ENCODE data around the gene TMEM135. TPM values are rescaled to one million over a fixed set of nuclear protein-coding genes. Genes with fewer than 3 reads are reported as not detected.

The TMEM135 gene
- total RNA-seq, 1 experiment from 2014 or later: 65.5 TPM

GRCh38 chr11:87325490-87325872, 287.7 kb downstream of the TMEM135 start:
- Histone ChIP-seq H3K4me1 (ENCODE audit: control insufficient read depth, insufficient read depth, low read length) (no peaks in the 10 kb centered on the region), H3K27ac (ENCODE audit: low read length) (no peak overlapping the region), H3K36me3 (ENCODE audit: control insufficient read depth, insufficient read depth, low read length) (peaks cover 8% of the 10 kb centered on the region), H3K9me3 (ENCODE audit: control insufficient read depth, insufficient read depth, low read depth, low read length) (no peaks in the 10 kb centered on the region), H3K4me3 (ENCODE audit: low read depth in 2 of 2, low read length in 2 of 2) (no peak overlapping the region), H3K27me3 (ENCODE audit: control insufficient read depth, insufficient read depth, low read length) (no peaks in the 10 kb centered on the region)
- in situ Hi-C loops (cut with HindIII; ENCODE audit: low pct_unique_long_range_greater_than_20kb, low sequenced_read_pairs): no loop called here
- BruUV-seq (replicated peaks): no TSS peak
- no peak for ATAC-seq
- TF ChIP-seq REST (IDR thresholded peaks at IDR 0.05; ENCODE audit: insufficient read depth in 1 of 2, low read depth in 2 of 2, low read length in 1 of 2): no peak
- TF ChIP-seq POLR2AphosphoS5 (IDR thresholded peaks at IDR 0.05; ENCODE audit: low read depth, low read length): no peak
- no peak for TF ChIP-seq CTCF (IDR thresholded peaks at IDR 0.05)
- no peak for TF ChIP-seq SIN3A (IDR thresholded peaks at IDR 0.05; ENCODE audit: borderline replicate concordance, insufficient read depth, low read depth, low read length)
- TF ChIP-seq TCF7L2 (IDR thresholded peaks at IDR 0.05; ENCODE audit: low read depth, low read length): no peak
- CTCF ChIA-PET: no interaction called here
- intact Hi-C loops (cut with micrococcal nuclease; ENCODE audit: unreplicated experiment): no loop called here
- no peak for DNase-seq (ENCODE audit: low read depth, low spot score)
- POLR2A ChIA-PET: no interaction called here

GRCh38 chr11:87326594-87326993, 288.9 kb downstream of the TMEM135 start:
- ATAC-seq (no peak), DNase-seq (ENCODE audit: low read depth, low spot score) (no peak)
- ChIA-PET POLR2A (no interaction called here), CTCF (no interaction called here)
- in situ Hi-C loops (cut with HindIII; ENCODE audit: low pct_unique_long_range_greater_than_20kb, low sequenced_read_pairs) (no loop called here), intact Hi-C loops (cut with micrococcal nuclease; ENCODE audit: unreplicated experiment) (no loop called here)
- Histone ChIP-seq H3K4me3 (ENCODE audit: low read depth in 2 of 2, low read length in 2 of 2) (no peak overlapping the region), H3K27ac (ENCODE audit: low read length) (no peak overlapping the region), H3K27me3 (ENCODE audit: control insufficient read depth, insufficient read depth, low read length) (no peaks in the 10 kb centered on the region), H3K9me3 (ENCODE audit: control insufficient read depth, insufficient read depth, low read depth, low read length) (no peaks in the 10 kb centered on the region), H3K36me3 (ENCODE audit: control insufficient read depth, insufficient read depth, low read length) (peaks cover 3% of the 10 kb centered on the region; the same call in 1 of the 2 replicates), H3K4me1 (ENCODE audit: control insufficient read depth, insufficient read depth, low read length) (no peaks in the 10 kb centered on the region)
- no peak for TF ChIP-seq TCF7L2 (IDR thresholded peaks at IDR 0.05; ENCODE audit: low read depth, low read length)
- no peak for TF ChIP-seq POLR2AphosphoS5 (IDR thresholded peaks at IDR 0.05; ENCODE audit: low read depth, low read length)
- TF ChIP-seq CTCF (IDR thresholded peaks at IDR 0.05): no peak
- BruUV-seq (replicated peaks): no TSS peak

GRCh38 chr11:87329172-87329571, 291.4 kb downstream of the TMEM135 start:
- Histone ChIP-seq H3K27ac (ENCODE audit: low read length) (no peak overlapping the region), H3K4me3 (ENCODE audit: low read depth in 2 of 2, low read length in 2 of 2) (no peak overlapping the region), H3K27me3 (ENCODE audit: control insufficient read depth, insufficient read depth, low read length) (no peaks in the 10 kb centered on the region), H3K9me3 (ENCODE audit: control insufficient read depth, insufficient read depth, low read depth, low read length) (no peaks in the 10 kb centered on the region), H3K4me1 (ENCODE audit: control insufficient read depth, insufficient read depth, low read length) (no peaks in the 10 kb centered on the region), H3K36me3 (ENCODE audit: control insufficient read depth, insufficient read depth, low read length) (no peaks in the 10 kb centered on the region)
- ChIA-PET POLR2A (no interaction called here), CTCF (no interaction called here)
- no peak for TF ChIP-seq POLR2AphosphoS5 (IDR thresholded peaks at IDR 0.05; ENCODE audit: low read depth, low read length)
- no peak for TF ChIP-seq TCF7L2 (IDR thresholded peaks at IDR 0.05; ENCODE audit: low read depth, low read length)
- no peak for TF ChIP-seq SIN3A (IDR thresholded peaks at IDR 0.05; ENCODE audit: borderline replicate concordance, insufficient read depth, low read depth, low read length)
- no peak for TF ChIP-seq REST (IDR thresholded peaks at IDR 0.05; ENCODE audit: insufficient read depth in 1 of 2, low read depth in 2 of 2, low read length in 1 of 2)
- no peak for TF ChIP-seq CTCF (IDR thresholded peaks at IDR 0.05)
- ATAC-seq: no peak
- in situ Hi-C loops (cut with HindIII; ENCODE audit: low pct_unique_long_range_greater_than_20kb, low sequenced_read_pairs) (no loop called here), intact Hi-C loops (cut with micrococcal nuclease; ENCODE audit: unreplicated experiment) (no loop called here)
- no TSS peak for BruUV-seq (replicated peaks)
- DNase-seq (ENCODE audit: low read depth, low spot score): no peak
